Tibial nerve (tissue), 4 donors: ENCODE measurements around the gene TSSK2.

Experiments used
- EP300 ChIP-seq, 2 donors: sonication (generic); formaldehyde crosslinking; IDR thresholded peaks; one replicate each; pipeline ENCODE4 v1.6.1; 2017; ENCODE audit warnings: antibody characterized with exemption in 2 of 2, mild to moderate bottlenecking in 1 of 2
- TF ChIP-seq, protein P1 (sequence below), 5 experiments: fragments of 200-600 bp in 3 of 5; fragments of 450-650 bp in 2 of 5; sonication (generic) in 3 of 5; IDR thresholded peaks; one replicate each; pipeline ENCODE4 v1.5.1; 2016 to 2019; ENCODE audit warnings: antibody characterized with exemption in 5 of 5, mild to moderate bottlenecking in 3 of 5, moderate library complexity in 2 of 5

DNA sequence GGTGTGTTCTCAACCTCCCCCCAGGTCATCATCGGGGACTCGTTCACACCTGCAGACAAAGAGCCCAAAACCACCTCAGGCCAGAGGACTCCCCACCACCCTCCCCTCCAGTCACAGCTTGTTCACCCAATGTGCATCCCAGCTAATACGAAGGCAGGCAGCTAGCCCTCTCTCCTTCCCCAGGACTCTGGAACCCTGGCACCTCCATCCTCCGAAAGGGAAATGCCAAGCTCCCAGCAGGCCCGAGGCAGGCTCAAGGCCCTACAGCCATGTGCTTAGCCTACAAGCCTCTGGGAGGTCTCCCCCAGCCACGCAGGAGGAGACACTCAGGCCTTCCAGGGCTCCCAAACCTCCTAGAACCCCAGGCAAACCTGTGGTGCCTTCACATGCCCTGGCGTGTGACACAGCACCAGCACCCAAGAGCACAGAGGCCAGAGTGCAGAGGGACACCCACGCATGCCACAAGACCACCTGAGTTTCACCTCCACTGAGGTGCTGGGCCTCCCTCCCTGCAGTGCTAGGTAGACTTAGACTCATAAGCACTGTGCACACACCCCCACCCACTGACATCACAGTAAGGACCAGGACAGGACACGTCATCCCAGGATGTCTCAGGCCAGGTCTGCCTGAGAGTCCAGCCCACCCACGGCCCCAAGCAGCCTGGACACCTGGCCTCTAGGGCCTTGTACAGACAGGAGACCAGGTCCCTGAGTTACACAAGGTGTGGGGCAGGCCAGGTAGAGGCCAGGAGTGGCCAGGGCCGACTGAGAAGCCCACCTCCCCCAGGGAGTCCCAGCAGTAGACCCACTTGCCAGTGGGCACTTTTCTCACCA is 6.5 kb downstream of the TSSK2 start:
- no peak for TF ChIP-seq EP300 (IDR thresholded peaks at IDR 0.05)
- TF ChIP-seq, protein P1, sequence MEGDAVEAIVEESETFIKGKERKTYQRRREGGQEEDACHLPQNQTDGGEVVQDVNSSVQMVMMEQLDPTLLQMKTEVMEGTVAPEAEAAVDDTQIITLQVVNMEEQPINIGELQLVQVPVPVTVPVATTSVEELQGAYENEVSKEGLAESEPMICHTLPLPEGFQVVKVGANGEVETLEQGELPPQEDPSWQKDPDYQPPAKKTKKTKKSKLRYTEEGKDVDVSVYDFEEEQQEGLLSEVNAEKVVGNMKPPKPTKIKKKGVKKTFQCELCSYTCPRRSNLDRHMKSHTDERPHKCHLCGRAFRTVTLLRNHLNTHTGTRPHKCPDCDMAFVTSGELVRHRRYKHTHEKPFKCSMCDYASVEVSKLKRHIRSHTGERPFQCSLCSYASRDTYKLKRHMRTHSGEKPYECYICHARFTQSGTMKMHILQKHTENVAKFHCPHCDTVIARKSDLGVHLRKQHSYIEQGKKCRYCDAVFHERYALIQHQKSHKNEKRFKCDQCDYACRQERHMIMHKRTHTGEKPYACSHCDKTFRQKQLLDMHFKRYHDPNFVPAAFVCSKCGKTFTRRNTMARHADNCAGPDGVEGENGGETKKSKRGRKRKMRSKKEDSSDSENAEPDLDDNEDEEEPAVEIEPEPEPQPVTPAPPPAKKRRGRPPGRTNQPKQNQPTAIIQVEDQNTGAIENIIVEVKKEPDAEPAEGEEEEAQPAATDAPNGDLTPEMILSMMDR (IDR thresholded peaks at IDR 0.05): no peak
